K562 (cell line): ENCODE measurements around the gene UNKL. TPM values are rescaled to one million over a fixed set of nuclear protein-coding genes. Genes with fewer than 3 reads are reported as not detected.

Experiments used
- ATAC-seq: fragments of 200-7000 bp; cut with Tn5 transposase; 3 replicates; pipeline ENCODE4 v1.9.1; 2020; ENCODE audit warnings: moderate library complexity
- BruUV-seq: library from RNA; stranded (reverse); fragments of 400-500 nt; replicated peaks from 2 replicates; lab custom pipeline; 2021; lab: Mats Ljungman, UMichigan
- CTCF ChIA-PET: fragments of 300-600 bp; formaldehyde crosslinking; extraction: SDS; loops from one replicate; lab custom pipeline; 2021; ENCODE audit warnings: low intra/inter-chr PET ratio; lab: Yijun Ruan, JAX
- POLR2A ChIA-PET: fragments of 300-600, 350-650 bp; sonication (Branson Sonifier 250); formaldehyde crosslinking; extraction: SDS; loops from one replicate; lab custom pipeline; 2021; ENCODE audit warnings: antibody characterized with exemption, inconsistent platforms; lab: Yijun Ruan, JAX
- DNase-seq, 4 experiments: peaks; one replicate each; pipeline versions ENCODE4 v3.0.0 to v3.0.0-alpha.2; 2011 to 2018; ENCODE audit warnings: low spot score in 3 of 4, mixed read lengths in 3 of 4; ENCODE audit errors: extremely low read depth in 1 of 4
- FAIRE-seq: peaks from 2 replicates; lab custom pipeline; 2011; peaks lifted over from hg19 to GRCh38; lab: Jason Lieb, UNC
- H2AFZ ChIP-seq: 2 replicates; pipeline ENCODE4 v1.6.0; 2011; ENCODE audit warnings: low read depth, low read length, control low read depth, inconsistent platforms
- H3K27ac ChIP-seq: fragments of 200-600 bp; 3 replicates; pipeline ENCODE4 v1.8.0; 2011; ENCODE audit warnings: low read depth, mild to moderate bottlenecking, control low read depth, inconsistent platforms, low read length, moderate library complexity, mixed read lengths; ENCODE audit errors: extremely low read depth
- H3K27me3 ChIP-seq, 2 experiments: fragments of 300-600 bp in 1 of 2; 2 replicates in 1 of 2; 3 replicates in 1 of 2; pipeline versions ENCODE4 v1.6.0 to v1.8.0; 2011; ENCODE audit warnings: inconsistent platforms in 2 of 2, low read length in 2 of 2, mild to moderate bottlenecking in 1 of 2, mixed read lengths in 1 of 2, moderate library complexity in 1 of 2; ENCODE audit not compliant: control insufficient read depth in 2 of 2, insufficient read depth in 2 of 2
- H3K36me3 ChIP-seq: fragments of 300-600 bp; 3 replicates; pipeline ENCODE4 v1.8.0; 2011; ENCODE audit warnings: mild to moderate bottlenecking, low read length, inconsistent platforms; ENCODE audit not compliant: control insufficient read depth, insufficient read depth
- H3K4me1 ChIP-seq, 2 experiments: fragments of 200-600 bp in 1 of 2; replicated peaks in 1 of 2; 2 replicates in 1 of 2; 3 replicates in 1 of 2; pipeline versions ENCODE4 v1.5.1 to v1.8.0; 2011; ENCODE audit warnings: inconsistent platforms in 2 of 2, low read length in 2 of 2, mild to moderate bottlenecking in 1 of 2, mixed read lengths in 1 of 2, moderate library complexity in 1 of 2; ENCODE audit not compliant: control insufficient read depth in 2 of 2, insufficient read depth in 2 of 2
- H3K4me2 ChIP-seq: 2 replicates; pipeline ENCODE4 v1.6.1; 2011; ENCODE audit warnings: low read length, control low read depth, inconsistent platforms, mixed read lengths; ENCODE audit not compliant: insufficient read depth
- H3K4me3 ChIP-seq: fragments of 200-600 bp; sonication (generic), shearing (Covaris generic); 2 replicates; pipeline ENCODE4 v1.5.1; 2016; ENCODE audit warnings: control low read depth, inconsistent platforms
- H3K79me2 ChIP-seq: fragments of 200-600 bp; 3 replicates; pipeline ENCODE4 v1.8.0; 2011; ENCODE audit warnings: low read length, inconsistent platforms; ENCODE audit not compliant: control insufficient read depth, insufficient read depth
- H3K9ac ChIP-seq, 2 experiments: 2 replicates each; pipeline versions ENCODE4 v1.6.0 to v1.6.1; 2011; ENCODE audit warnings: low read depth in 2 of 2, low read length in 2 of 2, control low read depth in 1 of 2, inconsistent platforms in 1 of 2, mild to moderate bottlenecking in 1 of 2, mixed read lengths in 1 of 2; ENCODE audit not compliant: insufficient read depth in 1 of 2
- H3K9me1 ChIP-seq: one replicate; pipeline ENCODE4 v1.6.0; 2011; ENCODE audit warnings: inconsistent platforms, mild to moderate bottlenecking, low read length, moderate library complexity; ENCODE audit not compliant: control insufficient read depth, insufficient read depth
- H3K9me3 ChIP-seq: replicated peaks from 2 replicates; pipeline ENCODE4 v1.5.1; 2011; ENCODE audit warnings: low read depth, low read length, inconsistent platforms; ENCODE audit not compliant: control insufficient read depth, insufficient read depth
- H4K20me1 ChIP-seq: replicated peaks from 2 replicates; pipeline ENCODE4 v1.6.1; 2011; ENCODE audit warnings: low read length, inconsistent platforms, mixed read lengths; ENCODE audit not compliant: control insufficient read depth, insufficient read depth
- ELF2 ChIP-seq: fragments of 250-450 bp; sonication (Bioruptor Pico); IDR thresholded peaks from 2 replicates; pipeline ENCODE4 v1.5.0; 2021; ENCODE audit warnings: mild to moderate bottlenecking
- POLR2G ChIP-seq: fragments of 200-400 bp; formaldehyde crosslinking; IDR thresholded peaks from 2 replicates; pipeline ENCODE4 v1.6.1; 2017; ENCODE audit warnings: low read depth, mild to moderate bottlenecking, antibody characterized with exemption, low read length, moderate library complexity
- ZBTB33 ChIP-seq: sonication (generic); formaldehyde crosslinking; IDR thresholded peaks from 2 replicates; pipeline ENCODE4 v1.8.1; 2023; ENCODE audit warnings: mild to moderate bottlenecking, missing genetic modification reagents
- ZFP36 ChIP-seq: fragments of 150-350 bp; IDR thresholded peaks from 2 replicates; pipeline ENCODE4 v1.6.1; 2018; ENCODE audit warnings: low read length, low read depth; ENCODE audit not compliant: partially characterized antibody
- ZNF239 ChIP-seq: fragments of 250-450 bp; sonication (Bioruptor Pico); IDR thresholded peaks from 2 replicates; pipeline ENCODE4 v1.4.0; 2020; ENCODE audit warnings: mild to moderate bottlenecking
- ZNF263 ChIP-seq: sonication (generic); formaldehyde crosslinking; IDR thresholded peaks from 2 replicates; pipeline ENCODE4 v1.8.0; 2022; ENCODE audit warnings: mild to moderate bottlenecking, missing genetic modification reagents, borderline replicate concordance
- WGBS: fragments of 100-300 bp; shearing (Covaris generic); methylation state at CpG from one replicate; pipeline ENCODE4 v1.1.6; 2016; ENCODE audit warnings: low coverage, mixed read lengths; ENCODE audit not compliant: insufficient coverage; ENCODE audit errors: missing lambda C conversion rate; 5-methylcytosine and 5-hydroxymethylcytosine counted together
- in situ Hi-C: fragments of 300-500 bp; cut with MboI; formaldehyde crosslinking; loops from 4 replicates; pipeline ENCODE4 v1.15.0; 2018; ENCODE audit warnings: inconsistent platforms, mixed read lengths
- intact Hi-C: fragments of 100-400 bp; cut with micrococcal nuclease; formaldehyde crosslinking; loops from 2 replicates; pipeline ENCODE4 v1.14.2; 2022
- polyA plus RNA-seq, 8 experiments: library from polyadenylated mRNA; depleted of rRNA in 4 of 8; stranded (reverse) in 5 of 8; unstranded in 3 of 8; fragments of >200 nt; fragmentation: Nextera tagmentation in 2 of 8; fragmentation: Illumina TruSeq in 1 of 8; extraction: Ambion mirVana in 2 of 8; extraction: Trizol in 1 of 8; gene quantifications; 2 replicates each; pipeline versions ENCODE4 v1.2.1 to v1.2.3, GENCODE V29; 2011 to 2014; ENCODE audit warnings: inconsistent platforms in 1 of 8, missing spikeins in 1 of 8
- total RNA-seq, 7 experiments: library from RNA; depleted of rRNA in 6 of 7; stranded (reverse); fragments of >200 nt in 6 of 7; fragmentation: Illumina TruSeq in 2 of 7; extraction: Trizol in 2 of 7; gene quantifications; 2 replicates each; pipeline versions ENCODE4 v1.2.1 to v1.2.3, GENCODE V29; 2011 to 2021; ENCODE audit warnings: low replicate concordance in 1 of 7

UNKL gene
- total and polyA plus RNA-seq, 9 of the 15 experiments (the other 6 are each of a cell fraction or from before 2014, with no cell fraction given), result 0.37 to 30.2 (median 5.1) TPM

- in situ Hi-C loops, result no loop called here
- no peak overlapping the region for H3K4me3 ChIP-seq
- CTCF ChIA-PET, result no interaction called here
- TF ChIP-seq ELF2 (CRISPR knock-in tag) (no peak), ZFP36 (peak; percentile 60), POLR2G (peak; percentile 6; the same call in 1 of the 2 replicates), ZNF263 (CRISPR knock-in tag) (peak; percentile 74)
- TF ChIP-seq, all 486 proteins: peak for 3
- POLR2A ChIA-PET, result interaction anchor here (1.1 to 1.2 kb wide), 2 partner anchors 47 to 185 kb away, joined by 3 read pairs; no protein-coding TSS in a partner anchor
- Histone ChIP-seq H4K20me1 (no peaks in the 10 kb centered on the region), H3K9ac (peak overlapping the region in 1 of 2 experiments; percentile 58; a peak in 1 of 4 replicates), H3K27ac (no peak overlapping the region), H3K36me3 (no peaks in the 10 kb centered on the region), H3K4me1 (peaks cover 0 to 60% of the 10 kb centered on the region in 2 experiments; a peak in 2 of 5 replicates), H3K9me3 (peaks cover 1% of the 10 kb centered on the region), H3K27me3 (no peaks in the 10 kb centered on the region), H2AFZ (no peak overlapping the region), H3K4me2 (no peak overlapping the region), H3K9me1 (no peaks in the 10 kb centered on the region), H3K79me2 (no peaks in the 10 kb centered on the region)
- intact Hi-C loops, result no loop called here
- no peak for DNase-seq
- ATAC-seq, result no peak
- FAIRE-seq, result no peak
- BruUV-seq, result no TSS peak
- 70% methylated on average over 16 of the region's 16 CpGs for WGBS
These were observed 11.3 kb upstream of the UNKL start for GRCh38 chr16:1425616-1426370.

DNA sequence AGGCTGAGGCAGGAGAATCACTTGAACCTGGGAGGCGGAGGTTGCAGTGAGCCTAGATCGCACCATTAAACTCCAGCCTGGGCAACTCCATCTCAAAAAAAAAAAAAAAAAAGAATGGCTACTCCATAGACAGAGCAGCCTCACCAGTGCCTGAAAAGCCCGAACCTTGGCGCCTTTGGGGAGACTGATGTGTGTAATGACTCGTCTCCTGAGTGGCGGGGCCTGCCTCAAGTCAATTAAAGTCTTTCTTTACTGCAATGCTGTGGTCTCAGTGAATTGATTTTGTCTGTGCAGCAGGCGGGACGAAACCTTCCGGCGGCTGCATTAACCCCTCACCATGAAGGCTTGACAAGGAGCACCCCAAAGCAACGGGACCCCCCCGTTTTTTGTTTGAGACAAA is 9.5 kb upstream of the UNKL start:
- intact Hi-C loops, result no loop called here
- BruUV-seq, result no TSS peak
- peaks cover 0 to 50% of the 10 kb centered on the region in 2 experiments; a peak in 2 of 5 replicates for H3K4me1 ChIP-seq
- POLR2A ChIA-PET, result no interaction called here
- no peak overlapping the region for H3K4me2 ChIP-seq
- no peaks in the 10 kb centered on the region for H3K27me3 ChIP-seq
- WGBS, result 66% methylated on average over 12 of the region's 12 CpGs
- H3K9me1 ChIP-seq, result no peaks in the 10 kb centered on the region
- H3K9me3 ChIP-seq, result peaks cover 1% of the 10 kb centered on the region
- no peak for ATAC-seq
- no peak overlapping the region for H3K9ac ChIP-seq
- peaks cover 4% of the 10 kb centered on the region; the same call in 1 of the 3 replicates for H3K36me3 ChIP-seq
- H3K27ac ChIP-seq, result no peak overlapping the region
- peaks cover 16% of the 10 kb centered on the region for H3K79me2 ChIP-seq
- no peak overlapping the region for H3K4me3 ChIP-seq
- CTCF ChIA-PET, result no interaction called here
- H4K20me1 ChIP-seq, result no peaks in the 10 kb centered on the region
- no peak overlapping the region for H2AFZ ChIP-seq
- no peak for DNase-seq
- no peak for FAIRE-seq
- TF ChIP-seq ZNF239 (CRISPR knock-in tag) (no peak), ZBTB33 (CRISPR knock-in tag) (peak; percentile 75)
- TF ChIP-seq, all 486 proteins: peak for 1
- in situ Hi-C loops, result no loop called here
